ENCODE measurements around the gene IRAK3. TPM values are rescaled to one million over a fixed set of nuclear protein-coding genes. Genes with fewer than 3 reads are reported as not detected.
A peak's percentile ranks its signal among the peaks of the same experiment; 100 is the strongest.

The IRAK3 gene
- total RNA-seq, 8 experiments from 2014 or later: 0.27 to 79.2 (median 0.52) TPM

DNA sequence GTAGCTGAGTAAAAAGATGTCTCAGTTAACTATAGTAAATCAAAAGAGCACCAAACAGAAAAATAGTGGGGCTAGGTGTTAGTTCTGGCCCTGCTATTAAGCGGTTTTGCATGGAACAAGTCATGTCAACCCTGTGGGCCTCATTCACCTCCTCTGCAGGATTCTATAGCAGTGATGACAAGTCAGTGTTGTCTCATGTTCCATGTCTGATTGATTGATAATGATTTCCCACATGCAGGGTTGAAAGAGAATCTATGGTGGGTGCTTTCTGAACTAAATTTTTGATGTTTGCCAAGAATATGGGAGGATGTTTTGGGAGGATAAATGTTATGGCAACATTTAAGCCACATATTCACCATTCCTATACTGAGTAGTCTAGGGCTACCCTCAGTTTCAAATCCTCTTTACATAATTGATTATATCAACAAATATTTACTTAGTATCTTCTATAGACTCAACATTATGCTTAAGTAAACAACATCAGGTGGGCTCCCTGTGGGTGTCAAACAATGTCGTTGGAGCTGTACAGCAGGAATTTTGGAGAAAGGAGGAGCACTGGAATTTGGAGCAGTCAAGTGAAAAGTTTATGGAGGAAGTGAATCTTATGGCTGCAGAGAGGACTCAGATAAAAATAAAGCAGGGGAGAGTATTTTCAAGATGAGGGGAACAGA lies 48.6 kb downstream of the IRAK3 start:
- in situ Hi-C loops (cut with MboI; ENCODE audit: low pct_unique_long_range_greater_than_20kb in 2 of 9, low sequenced_read_pairs in 9 of 9, unreplicated experiment in 9 of 9): no loop called here
- H3K4me3 ChIP-seq: no peak overlapping the region
- H3K27ac ChIP-seq: no peak overlapping the region
- H3K4me1 ChIP-seq (replicated peaks in 1 of 2): peaks cover 0 to 16% of the 10 kb centered on the region in 2 donors
- 42 to 88% (median 63%) methylated on average over 1 to 2 of the region's 2 CpGs; no CpG with 5 or more reads in 3 of the 10 experiments for WGBS, 10 experiments
- no peak for ATAC-seq (replicated peaks in 6 of 8)

DNA sequence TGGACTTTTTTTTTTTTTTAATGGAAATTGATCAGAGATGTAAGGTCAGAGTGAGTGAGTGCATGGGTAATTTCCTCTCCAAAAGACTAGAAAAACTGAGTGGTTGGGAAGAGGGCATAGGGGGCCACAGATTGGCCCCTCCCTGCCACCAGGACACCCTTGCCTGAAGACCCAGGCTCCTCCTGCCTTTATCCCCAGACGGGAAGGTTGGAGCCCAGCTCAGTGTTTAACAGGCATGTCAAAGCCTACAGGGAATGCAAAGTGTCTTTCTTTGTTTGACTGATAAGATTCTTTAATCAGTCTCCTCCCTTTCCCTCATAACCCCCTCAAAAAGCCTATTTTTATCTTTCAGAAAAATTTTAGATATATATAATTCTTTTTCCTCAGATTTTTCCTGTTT lies 50.3 kb downstream of the IRAK3 start:
- WGBS, 10 experiments: 25 to 100% (median 69%) methylated on average over 1 of the region's 1 CpG; no CpG with 5 or more reads in 6 of the 10 experiments
- no peak for ATAC-seq (replicated peaks in 6 of 8)
- peaks cover 0 to 16% of the 10 kb centered on the region in 2 donors for H3K4me1 ChIP-seq (replicated peaks in 1 of 2)
- H3K4me3 ChIP-seq: no peak overlapping the region
- H3K27ac ChIP-seq: no peak overlapping the region
- in situ Hi-C loops (cut with MboI; ENCODE audit: low pct_unique_long_range_greater_than_20kb in 2 of 9, low sequenced_read_pairs in 9 of 9, unreplicated experiment in 9 of 9): no loop called here

DNA sequence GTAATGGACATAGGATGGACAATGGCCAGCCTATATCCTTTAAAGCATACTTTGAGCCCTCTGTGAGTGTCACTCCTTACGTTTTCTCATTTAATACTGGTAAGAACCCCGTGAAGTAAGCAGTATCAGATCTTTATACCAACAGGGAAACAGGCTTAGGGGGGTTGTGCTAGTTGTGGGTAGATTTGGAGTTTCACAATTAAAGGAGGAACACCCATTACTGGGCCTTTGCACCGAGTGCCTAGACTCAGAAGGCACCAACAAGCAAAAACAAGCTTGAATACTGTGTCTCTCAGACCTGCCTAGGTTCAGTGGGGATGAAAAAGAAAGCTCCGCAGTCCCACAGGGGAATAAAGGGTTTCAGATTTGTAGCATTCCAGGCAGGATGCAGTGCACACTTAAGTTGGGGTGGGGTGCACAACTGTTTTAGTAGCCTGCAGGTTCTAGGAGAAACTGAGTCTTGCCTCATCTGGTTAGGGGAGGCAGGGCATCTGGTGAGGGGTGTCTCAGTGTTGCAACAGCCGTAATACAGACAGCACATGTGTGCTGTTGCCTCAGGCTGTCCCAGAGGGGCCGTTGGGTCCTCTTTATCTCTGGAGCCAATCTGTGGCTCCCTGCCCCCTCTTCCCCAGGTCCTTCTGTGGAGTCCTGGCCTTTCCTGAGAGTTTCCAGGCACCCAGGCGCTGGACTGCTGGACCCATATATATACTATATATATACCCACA lies 51.2 kb downstream of the IRAK3 start:
- Histone ChIP-seq H3K4me3 (no peak overlapping the region), H3K4me1 (replicated peaks in 1 of 2) (peaks cover 0 to 16% of the 10 kb centered on the region in 2 donors), H3K27ac (no peak overlapping the region)
- no peak for ATAC-seq (replicated peaks in 6 of 8)
- WGBS, 10 experiments: 71 to 100% (median 92%) methylated on average over 1 to 3 of the region's 7 CpGs; no CpG with 5 or more reads in 2 of the 10 experiments
- in situ Hi-C loops (cut with MboI; ENCODE audit: low pct_unique_long_range_greater_than_20kb in 2 of 9, low sequenced_read_pairs in 9 of 9, unreplicated experiment in 9 of 9): no loop called here

DNA sequence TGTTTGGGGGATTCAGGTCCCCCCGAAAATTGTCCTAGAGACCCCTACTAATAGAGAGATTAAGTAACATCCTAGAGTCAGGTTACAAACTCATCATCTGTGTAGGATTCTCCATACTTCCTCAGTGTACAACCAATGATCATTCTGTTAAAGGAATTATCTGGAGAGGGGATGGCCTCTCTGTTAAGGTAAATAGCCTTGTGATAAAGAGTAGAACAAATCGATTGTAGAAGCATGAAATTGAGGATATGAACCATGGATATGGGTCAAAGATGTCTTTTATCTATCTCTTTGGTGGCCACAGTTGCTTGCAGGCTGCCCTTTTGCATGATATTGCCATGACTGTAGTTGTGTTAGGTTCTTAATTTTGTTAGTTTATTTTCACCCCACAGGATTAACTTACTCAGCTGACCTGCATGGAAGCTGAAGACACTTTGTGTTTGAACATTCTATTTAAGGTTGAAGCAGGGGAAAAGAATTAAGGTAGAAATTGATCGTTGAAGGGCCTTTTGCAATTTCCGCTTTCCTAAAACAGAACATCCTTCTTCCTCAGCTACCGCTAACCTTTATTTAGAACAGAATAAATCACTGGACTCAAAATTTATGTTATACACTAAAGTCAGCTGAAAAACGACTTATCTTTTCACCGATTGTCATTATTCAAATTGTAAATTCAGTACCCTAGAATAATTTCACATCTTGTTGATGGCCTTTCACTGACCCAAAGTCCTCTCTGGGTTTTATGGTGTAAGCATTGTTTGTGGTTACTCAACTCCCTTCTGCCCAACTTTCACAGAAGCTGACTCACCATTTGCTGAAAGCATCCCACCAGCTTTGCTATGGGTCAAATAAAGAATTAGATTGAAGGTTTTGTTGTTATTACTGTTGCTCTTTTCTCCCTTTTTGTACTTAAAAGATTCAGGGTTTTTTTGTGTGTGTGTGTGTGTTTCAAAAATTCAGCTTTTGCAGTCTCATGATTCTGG lies 52.3 kb downstream of the IRAK3 start:
- H3K4me1 ChIP-seq (replicated peaks in 1 of 2): peaks cover 0 to 16% of the 10 kb centered on the region in 2 donors
- 72 to 95% (median 81%) methylated on average over 3 to 7 of the region's 7 CpGs; no CpG with 5 or more reads in 1 of the 10 experiments for WGBS, 10 experiments

DNA sequence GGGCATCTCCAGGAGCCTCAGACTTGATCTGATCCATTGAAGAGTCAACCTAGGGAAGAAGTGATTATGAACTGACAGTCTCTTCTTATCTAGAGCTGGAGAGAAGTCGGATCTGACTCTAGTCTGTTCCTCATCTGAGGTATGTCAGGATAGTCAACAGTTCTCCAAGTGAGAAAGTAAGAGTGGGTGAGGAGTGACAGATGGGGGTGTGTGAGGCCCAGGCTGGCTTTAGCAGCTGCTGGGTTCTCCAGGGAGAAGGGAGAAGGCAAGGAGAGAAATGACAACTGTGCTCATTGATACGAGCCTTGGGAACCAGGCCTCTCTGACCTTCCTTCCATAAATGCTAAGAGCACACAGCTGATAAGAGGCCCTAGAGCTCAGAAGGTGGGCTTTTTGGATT lies 53.3 kb downstream of the IRAK3 start:
- Histone ChIP-seq H3K27ac (no peak overlapping the region), H3K4me3 (no peak overlapping the region), H3K4me1 (replicated peaks in 1 of 2) (peaks cover 0 to 16% of the 10 kb centered on the region in 2 donors)
- no peak for ATAC-seq (replicated peaks in 6 of 8)
- in situ Hi-C loops (cut with MboI; ENCODE audit: low pct_unique_long_range_greater_than_20kb in 2 of 9, low sequenced_read_pairs in 9 of 9, unreplicated experiment in 9 of 9): no loop called here
- WGBS, 10 experiments: 57 to 100% (median 92%) methylated on average over 1 to 2 of the region's 2 CpGs; no CpG with 5 or more reads in 5 of the 10 experiments

More for the DNA sequence above, 52.3 kb downstream of the IRAK3 start:
- no peak overlapping the region for H3K4me3 ChIP-seq
- H3K27ac ChIP-seq: no peak overlapping the region
- ATAC-seq (replicated peaks in 6 of 8): peak in 4 of 8 experiments; percentile 51 to 97 (median 78)
- in situ Hi-C loops (cut with MboI; ENCODE audit: low pct_unique_long_range_greater_than_20kb in 2 of 9, low sequenced_read_pairs in 9 of 9, unreplicated experiment in 9 of 9): no loop called here

DNA sequence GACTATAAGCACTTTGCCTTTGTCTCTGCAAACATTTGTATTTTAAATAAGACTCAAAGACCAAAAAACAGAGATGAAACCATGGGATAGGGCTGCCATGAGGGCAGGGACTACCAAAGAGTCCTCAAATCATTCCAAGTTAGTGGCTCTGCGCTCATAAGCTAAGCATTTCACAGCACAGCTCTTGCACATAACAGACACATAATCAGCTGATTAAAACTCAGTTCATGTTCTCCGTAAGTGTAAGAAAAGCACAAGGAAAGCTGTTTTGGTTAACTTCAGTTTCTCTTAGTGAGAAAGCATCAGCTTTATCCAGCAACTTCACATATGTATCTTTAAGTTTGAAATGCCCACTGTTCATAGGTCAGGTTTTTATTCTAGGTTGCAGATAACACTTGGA lies 54.9 kb downstream of the IRAK3 start:
- H3K27ac ChIP-seq: no peak overlapping the region
- ATAC-seq (replicated peaks in 6 of 8): no peak
- H3K4me3 ChIP-seq: no peak overlapping the region
- peaks cover 0 to 16% of the 10 kb centered on the region in 2 donors for H3K4me1 ChIP-seq (replicated peaks in 1 of 2)
- in situ Hi-C loops (cut with MboI; ENCODE audit: low pct_unique_long_range_greater_than_20kb in 2 of 9, low sequenced_read_pairs in 9 of 9, unreplicated experiment in 9 of 9): no loop called here
- WGBS, 10 experiments: 75 to 100% (median 89%) methylated on average over 1 to 2 of the region's 2 CpGs; no CpG with 5 or more reads in 2 of the 10 experiments

DNA sequence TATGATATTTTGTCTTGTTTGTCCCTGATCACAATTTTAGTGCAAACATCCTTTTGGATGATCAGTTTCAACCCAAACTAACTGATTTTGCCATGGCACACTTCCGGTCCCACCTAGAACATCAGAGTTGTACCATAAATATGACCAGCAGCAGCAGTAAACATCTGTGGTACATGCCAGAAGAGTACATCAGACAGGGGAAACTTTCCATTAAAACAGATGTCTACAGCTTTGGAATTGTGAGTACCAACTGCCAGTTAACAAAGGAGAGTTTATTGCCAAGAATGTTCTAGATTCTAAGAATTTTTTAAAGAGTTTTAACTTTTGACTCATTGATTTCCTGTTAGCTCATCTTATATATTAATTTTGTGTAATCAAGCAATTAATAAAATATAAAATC lies 55.4 kb downstream of the IRAK3 start:
- H3K4me3 ChIP-seq: no peak overlapping the region
- no peak overlapping the region for H3K27ac ChIP-seq
- ATAC-seq (replicated peaks in 6 of 8): no peak
- peaks cover 0 to 10% of the 10 kb centered on the region in 2 donors for H3K4me1 ChIP-seq (replicated peaks in 1 of 2)
- WGBS, 10 experiments: 29 to 100% (median 100%) methylated on average over 1 of the region's 1 CpG; no CpG with 5 or more reads in 3 of the 10 experiments
- in situ Hi-C loops (cut with MboI; ENCODE audit: low pct_unique_long_range_greater_than_20kb in 2 of 9, low sequenced_read_pairs in 9 of 9, unreplicated experiment in 9 of 9): no loop called here

DNA sequence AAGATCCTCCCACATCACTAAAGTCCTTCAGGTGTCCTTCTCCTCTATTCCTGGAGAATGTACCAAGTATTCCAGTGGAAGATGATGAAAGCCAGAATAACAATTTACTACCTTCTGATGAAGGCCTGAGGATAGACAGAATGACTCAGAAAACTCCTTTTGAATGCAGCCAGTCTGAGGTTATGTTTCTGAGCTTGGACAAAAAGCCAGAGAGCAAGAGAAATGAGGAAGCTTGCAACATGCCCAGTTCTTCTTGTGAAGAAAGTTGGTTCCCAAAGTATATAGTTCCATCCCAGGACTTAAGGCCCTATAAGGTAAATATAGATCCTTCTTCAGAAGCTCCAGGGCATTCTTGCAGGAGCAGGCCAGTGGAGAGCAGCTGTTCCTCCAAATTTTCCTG lies 58.7 kb downstream of the IRAK3 start:
- Histone ChIP-seq H3K27ac (no peak overlapping the region), H3K4me3 (no peak overlapping the region), H3K4me1 (replicated peaks in 1 of 2) (no peaks in the 10 kb centered on the region)
- in situ Hi-C loops (cut with MboI; ENCODE audit: low pct_unique_long_range_greater_than_20kb in 2 of 9, low sequenced_read_pairs in 9 of 9, unreplicated experiment in 9 of 9): no loop called here
- ATAC-seq (replicated peaks in 6 of 8): no peak

DNA sequence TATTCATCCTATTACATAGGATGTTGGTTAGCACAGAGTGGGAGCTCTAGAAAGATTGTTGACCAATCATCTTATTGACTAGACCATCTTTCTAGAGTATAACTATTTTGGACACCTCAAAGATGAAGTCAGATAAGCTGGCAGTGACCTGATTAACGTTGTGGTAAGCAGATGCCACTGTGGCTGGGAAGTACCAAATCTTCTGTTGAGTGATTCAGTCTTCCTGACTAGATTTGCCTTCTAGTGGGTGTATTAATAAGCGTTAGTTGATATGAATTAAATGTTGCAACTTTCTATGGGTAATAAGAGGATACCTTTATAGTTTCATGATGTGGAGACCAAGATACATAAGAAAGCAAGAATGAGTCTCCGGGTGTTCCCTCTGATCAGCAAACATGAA lies 62.0 kb downstream of the IRAK3 start:
- WGBS, 10 experiments: 50 to 100% (median 92%) methylated on average over 1 to 3 of the region's 3 CpGs; no CpG with 5 or more reads in 2 of the 10 experiments
- no peaks in the 10 kb centered on the region for H3K4me1 ChIP-seq (replicated peaks in 1 of 2)
- H3K4me3 ChIP-seq: no peak overlapping the region
- ATAC-seq (replicated peaks in 6 of 8): no peak
- no peak overlapping the region for H3K27ac ChIP-seq
- in situ Hi-C loops (cut with MboI; ENCODE audit: low pct_unique_long_range_greater_than_20kb in 2 of 9, low sequenced_read_pairs in 9 of 9, unreplicated experiment in 9 of 9): loop anchor here in 1 of 9 experiments (25.0 kb wide), 1 partner anchor 436 kb away; the partner anchor contains the start of gene GRIP1

DNA sequence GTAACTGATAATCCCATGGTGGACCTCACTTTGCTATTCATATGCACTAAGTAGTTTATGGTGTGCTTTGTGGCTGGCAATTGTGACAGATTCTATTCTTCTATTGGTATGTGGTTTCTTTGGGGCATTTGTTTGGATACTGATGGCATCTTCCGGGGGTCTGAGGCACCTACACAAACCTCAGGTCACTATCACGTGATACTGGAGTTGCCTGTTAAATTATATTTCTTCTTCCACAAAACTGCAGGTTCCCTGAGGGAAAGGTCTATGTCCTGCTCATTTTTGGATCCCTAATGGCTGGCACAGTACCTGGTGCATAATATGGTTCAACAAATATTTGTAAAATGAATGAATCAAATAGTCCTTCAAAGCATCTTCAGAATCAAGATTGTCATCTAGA lies 63.8 kb downstream of the IRAK3 start:
- ATAC-seq (replicated peaks in 6 of 8): no peak
- in situ Hi-C loops (cut with MboI; ENCODE audit: low pct_unique_long_range_greater_than_20kb in 2 of 9, low sequenced_read_pairs in 9 of 9, unreplicated experiment in 9 of 9): loop anchor here in 1 of 9 experiments (25.0 kb wide), 1 partner anchor 435 kb away; the partner anchor contains the start of gene GRIP1
- Histone ChIP-seq H3K27ac (no peak overlapping the region), H3K4me1 (replicated peaks in 1 of 2) (no peaks in the 10 kb centered on the region), H3K4me3 (no peak overlapping the region)
- WGBS, 10 experiments: 50 to 100% (median 86%) methylated on average over 1 to 2 of the region's 2 CpGs; no CpG with 5 or more reads in 4 of the 10 experiments

DNA sequence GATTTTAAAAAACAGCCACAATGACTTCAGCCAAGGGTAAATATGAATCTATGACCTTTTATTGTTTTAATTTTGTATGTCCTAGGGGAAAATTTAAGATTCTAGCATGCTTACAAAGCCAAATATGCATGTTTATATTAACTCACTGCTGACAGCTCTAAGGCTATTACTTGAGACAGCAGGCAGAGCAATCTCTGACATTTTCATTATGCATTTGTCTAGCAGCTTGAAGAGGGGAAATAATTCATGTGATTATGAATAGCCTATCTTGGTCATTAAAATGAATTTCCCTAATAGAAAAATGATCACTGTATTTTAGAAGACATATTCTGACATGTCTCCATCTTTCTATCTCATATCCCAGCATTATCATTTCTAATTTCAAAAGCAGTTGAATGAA lies 66.7 kb downstream of the IRAK3 start:
- Histone ChIP-seq H3K4me3 (no peak overlapping the region), H3K4me1 (replicated peaks in 1 of 2) (no peaks in the 10 kb centered on the region), H3K27ac (no peak overlapping the region)
- in situ Hi-C loops (cut with MboI; ENCODE audit: low pct_unique_long_range_greater_than_20kb in 2 of 9, low sequenced_read_pairs in 9 of 9, unreplicated experiment in 9 of 9): loop anchor here in 1 of 9 experiments (25.0 kb wide), 1 partner anchor 432 kb away; the partner anchor contains the start of gene GRIP1
- peak in 2 of 8 experiments; percentile 17 to 18 for ATAC-seq (replicated peaks in 6 of 8)

DNA sequence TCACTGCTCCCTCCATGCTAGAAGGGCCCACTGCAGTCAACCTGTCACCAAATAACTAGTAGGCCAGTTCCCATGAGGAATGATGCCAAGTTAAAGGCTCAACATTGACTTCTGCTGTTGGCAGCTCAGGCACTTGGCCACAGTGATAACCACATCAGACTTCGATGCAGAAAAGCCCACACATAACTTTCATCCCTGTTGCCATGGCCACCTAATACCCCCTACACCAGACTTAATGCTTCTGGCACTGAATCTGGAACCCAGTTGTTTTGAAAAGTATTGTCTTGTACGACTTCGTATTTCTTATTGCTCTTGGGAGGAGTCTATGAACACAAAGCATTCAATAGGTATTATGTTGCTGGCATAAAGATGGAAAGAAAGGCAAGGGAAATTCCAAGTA lies 69.0 kb downstream of the IRAK3 start:
- 0 to 59% (median 29%) methylated on average over 2 to 3 of the region's 3 CpGs; no CpG with 5 or more reads in 4 of the 10 experiments for WGBS, 10 experiments
- peak in 4 of 8 experiments; percentile 16 to 70 (median 29) for ATAC-seq (replicated peaks in 6 of 8)
- Histone ChIP-seq H3K27ac (no peak overlapping the region), H3K4me3 (no peak overlapping the region), H3K4me1 (replicated peaks in 1 of 2) (no peaks in the 10 kb centered on the region)
- in situ Hi-C loops (cut with MboI; ENCODE audit: low pct_unique_long_range_greater_than_20kb in 2 of 9, low sequenced_read_pairs in 9 of 9, unreplicated experiment in 9 of 9): loop anchor here in 1 of 9 experiments (25.0 kb wide), 1 partner anchor 429 kb away; the partner anchor contains the start of gene GRIP1
